Parathyroid adenoma (tissue), 2 donors: Measurements from ENCODE around the gene NDC1.

ENCODE experiments used
- H2AFZ ChIP-seq: fragments of 300-600 bp; sonication (generic); one replicate; pipeline ENCODE4 v1.7.0; 2017; ENCODE audit warnings: antibody characterized with exemption, mild to moderate bottlenecking
- H3K27ac ChIP-seq: fragments of 300-600 bp; sonication (generic); one replicate; pipeline ENCODE4 v1.7.0; 2017
- H3K27me3 ChIP-seq: fragments of 300-600 bp; sonication (generic); one replicate; pipeline ENCODE4 v1.7.0; 2017; ENCODE audit warnings: low read length; ENCODE audit not compliant: control insufficient read depth, insufficient read depth
- H3K36me3 ChIP-seq: fragments of 300-600 bp; sonication (generic); one replicate; pipeline ENCODE4 v1.7.0; 2017; ENCODE audit warnings: low read length; ENCODE audit not compliant: control insufficient read depth, insufficient read depth
- H3K4me1 ChIP-seq: fragments of 300-600 bp; sonication (generic); one replicate; pipeline ENCODE4 v1.7.0; 2017; ENCODE audit warnings: control low read depth
- H3K4me2 ChIP-seq: fragments of 300-600 bp; sonication (generic); one replicate; pipeline ENCODE4 v1.7.0; 2017; ENCODE audit warnings: low read length
- H3K4me3 ChIP-seq: fragments of 300-600 bp; sonication (generic); one replicate; pipeline ENCODE4 v1.7.0; 2017; ENCODE audit warnings: low read depth, low read length
- H3K79me2 ChIP-seq: fragments of 300-600 bp; sonication (generic); one replicate; pipeline ENCODE4 v1.7.0; 2017; ENCODE audit warnings: control low read depth
- H3K9ac ChIP-seq: fragments of 300-600 bp; sonication (generic); one replicate; pipeline ENCODE4 v1.7.0; 2017; ENCODE audit warnings: mild to moderate bottlenecking
- H3K9me3 ChIP-seq: fragments of 300-600 bp; sonication (generic); one replicate; pipeline ENCODE4 v1.7.0; 2017; ENCODE audit warnings: low read length; ENCODE audit not compliant: control insufficient read depth
- CTCF ChIP-seq: fragments of 300-600 bp; sonication (generic); IDR thresholded peaks from one replicate; pipeline ENCODE4 v1.7.0; 2017; ENCODE audit warnings: antibody characterized with exemption, mild to moderate bottlenecking
- donor health status: primary hyperparathyroidism.

Gene NDC1

GRCh38 chr1:53731043-53731600 is 107.0 kb downstream of the NDC1 start:
- no peak for TF ChIP-seq CTCF
- Histone ChIP-seq H3K4me1 (no peaks in the 10 kb centered on the region), H3K9me3 (no peaks in the 10 kb centered on the region), H3K4me3 (no peak overlapping the region), H3K4me2 (no peak overlapping the region), H3K27ac (no peak overlapping the region), H3K36me3 (no peaks in the 10 kb centered on the region), H2AFZ (no peak overlapping the region), H3K27me3 (no peaks in the 10 kb centered on the region), H3K9ac (no peak overlapping the region), H3K79me2 (no peaks in the 10 kb centered on the region)

- H2AFZ ChIP-seq = no peak overlapping the region
- no peaks in the 10 kb centered on the region for H3K79me2 ChIP-seq
- no peaks in the 10 kb centered on the region for H3K9me3 ChIP-seq
- no peak overlapping the region for H3K27ac ChIP-seq
- no peaks in the 10 kb centered on the region for H3K36me3 ChIP-seq
- H3K4me3 ChIP-seq = no peak overlapping the region
- H3K4me1 ChIP-seq = no peaks in the 10 kb centered on the region
- H3K4me2 ChIP-seq = no peak overlapping the region
- no peaks in the 10 kb centered on the region for H3K27me3 ChIP-seq
- no peak for TF ChIP-seq CTCF
- H3K9ac ChIP-seq = no peak overlapping the region
Measured at GRCh38 chr1:53730224-53730865, 107.8 kb downstream of the NDC1 start.

GRCh38 chr1:53729456-53730223 is 108.5 kb downstream of the NDC1 start:
- Histone ChIP-seq H3K4me1 (no peaks in the 10 kb centered on the region), H3K27ac (no peak overlapping the region), H3K27me3 (no peaks in the 10 kb centered on the region), H3K79me2 (no peaks in the 10 kb centered on the region), H3K36me3 (no peaks in the 10 kb centered on the region), H3K4me2 (no peak overlapping the region), H2AFZ (no peak overlapping the region), H3K4me3 (no peak overlapping the region), H3K9ac (no peak overlapping the region), H3K9me3 (no peaks in the 10 kb centered on the region)
- TF ChIP-seq CTCF = no peak

GRCh38 chr1:53728702-53729455 is 109.2 kb downstream of the NDC1 start:
- no peaks in the 10 kb centered on the region for H3K4me1 ChIP-seq

More at GRCh38 chr1:53728702-53729455, 109.2 kb downstream of the NDC1 start:
- H3K9ac ChIP-seq = no peak overlapping the region
- no peak overlapping the region for H3K27ac ChIP-seq
- no peak for TF ChIP-seq CTCF
- H3K27me3 ChIP-seq = no peaks in the 10 kb centered on the region
- no peak overlapping the region for H3K4me2 ChIP-seq
- no peaks in the 10 kb centered on the region for H3K36me3 ChIP-seq
- no peak overlapping the region for H2AFZ ChIP-seq
- H3K79me2 ChIP-seq = no peaks in the 10 kb centered on the region
- no peak overlapping the region for H3K4me3 ChIP-seq
- H3K9me3 ChIP-seq = no peaks in the 10 kb centered on the region
